OCI-LY1 (cell line): ENCODE measurements around the gene PCDHA1.

Source experiments
- H2AFZ ChIP-seq: fragments of 200-600 bp; sonication (generic), shearing (Covaris generic); 2 replicates; pipeline ENCODE4 v1.6.0; 2014; ENCODE audit warnings: antibody characterized with exemption, mild to moderate bottlenecking, low read length
- H3F3A ChIP-seq: fragments of 200-600 bp; sonication (generic), shearing (Covaris generic); 2 replicates; pipeline ENCODE4 v1.6.0; 2014; ENCODE audit warnings: mild to moderate bottlenecking, antibody characterized with exemption, low read length, moderate library complexity; ENCODE audit not compliant: insufficient read depth
- H3K27ac ChIP-seq: fragments of 200-600 bp; sonication (generic); 2 replicates; pipeline ENCODE4 v1.5.1; 2014; ENCODE audit warnings: low read length, mixed run types, mild to moderate bottlenecking, low read depth; ENCODE audit not compliant: poor library complexity, severe bottlenecking
- H3K27me3 ChIP-seq: fragments of 200-600 bp; sonication (generic); 2 replicates; pipeline ENCODE4 v1.6.0; 2014; ENCODE audit warnings: antibody characterized with exemption, mild to moderate bottlenecking, low read length, moderate library complexity; ENCODE audit not compliant: insufficient read depth
- H3K36me3 ChIP-seq: fragments of 200-600 bp; sonication (generic); 2 replicates; pipeline ENCODE4 v1.6.1; 2014; ENCODE audit warnings: mild to moderate bottlenecking, antibody characterized with exemption, low read length, moderate library complexity, mixed read lengths; ENCODE audit not compliant: insufficient read depth
- H3K4me1 ChIP-seq: fragments of 200-600 bp; sonication (generic); 2 replicates; pipeline ENCODE4 v1.5.1; 2014; ENCODE audit warnings: mild to moderate bottlenecking, low read length, moderate library complexity; ENCODE audit not compliant: insufficient read depth, severe bottlenecking
- H3K4me2 ChIP-seq: fragments of 200-600 bp; sonication (generic), shearing (Covaris generic); 2 replicates; pipeline ENCODE4 v1.6.1; 2014; ENCODE audit warnings: low read length
- H3K4me3 ChIP-seq: fragments of 200-600 bp; sonication (generic); 2 replicates; pipeline ENCODE4 v1.5.1; 2014; ENCODE audit warnings: low read length, low read depth, mild to moderate bottlenecking, mixed read lengths; ENCODE audit not compliant: poor library complexity, severe bottlenecking
- H3K79me2 ChIP-seq: fragments of 200-600 bp; shearing (Covaris generic); 2 replicates; pipeline ENCODE4 v1.6.1; 2016; ENCODE audit warnings: mixed run types, low read length, mixed read lengths; ENCODE audit not compliant: insufficient read depth
- H3K9ac ChIP-seq: fragments of 200-600 bp; sonication (generic), shearing (Covaris generic); 2 replicates; pipeline ENCODE4 v1.6.1; 2014; ENCODE audit warnings: mild to moderate bottlenecking, low read length, mixed read lengths
- H3K9me2 ChIP-seq: fragments of 200-600 bp; sonication (generic), shearing (Covaris generic); 2 replicates; pipeline ENCODE4 v1.6.1; 2014; ENCODE audit warnings: low read depth, mild to moderate bottlenecking, low read length, mixed read lengths
- H3K9me3 ChIP-seq: fragments of 200-600 bp; shearing (Covaris generic); 2 replicates; pipeline ENCODE4 v1.6.1; 2014; ENCODE audit warnings: low read length, mixed read lengths
- H4K20me1 ChIP-seq: fragments of 200-600 bp; sonication (generic), shearing (Covaris generic); 2 replicates; pipeline ENCODE4 v1.6.0; 2016; ENCODE audit warnings: mild to moderate bottlenecking, low read length; ENCODE audit not compliant: insufficient read depth
- EZH2 ChIP-seq: fragments of 200-600 bp; sonication (generic), shearing (Covaris generic); IDR thresholded peaks from 2 replicates; pipeline ENCODE4 v1.8.0; 2017; ENCODE audit warnings: borderline replicate concordance, mixed run types, mild to moderate bottlenecking, antibody characterized with exemption, low read length, moderate library complexity, mixed read lengths
- TF ChIP-seq, protein P1 (sequence below): fragments of 200-600 bp; sonication (generic), shearing (Covaris generic); IDR thresholded peaks from 2 replicates; pipeline ENCODE4 v1.5.1; 2017; ENCODE audit warnings: mild to moderate bottlenecking, antibody characterized with exemption, low read length, moderate library complexity, mixed read lengths

PCDHA1 gene

DNA sequence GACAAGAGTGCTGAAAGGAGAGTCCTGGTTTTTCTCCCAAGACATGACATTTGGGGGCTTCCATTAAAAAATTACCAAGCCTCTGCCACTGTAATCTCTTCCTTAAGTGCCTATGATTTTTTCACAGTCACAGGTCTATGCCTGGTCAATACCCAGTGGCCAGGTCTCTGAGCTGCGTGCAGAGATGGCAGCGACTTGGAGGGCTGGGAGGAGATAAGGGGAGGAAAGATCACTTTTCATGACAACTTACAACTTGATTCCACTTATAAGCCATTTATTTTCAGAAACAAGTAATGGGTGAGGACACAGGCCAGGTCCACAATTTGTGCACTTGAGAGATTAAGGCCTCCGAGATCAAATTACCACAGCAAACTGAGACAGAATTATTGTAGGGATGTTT lies 178.4 kb downstream of the PCDHA1 start:
- no peak overlapping the region for H3K27ac ChIP-seq
- H3K9me3 ChIP-seq = no peaks in the 10 kb centered on the region
- no peak overlapping the region for H3K9ac ChIP-seq
- no peak overlapping the region for H3K4me3 ChIP-seq
- H3K9me2 ChIP-seq = no peaks in the 10 kb centered on the region
- TF ChIP-seq EZH2 = no peak
- TF ChIP-seq, protein P1, sequence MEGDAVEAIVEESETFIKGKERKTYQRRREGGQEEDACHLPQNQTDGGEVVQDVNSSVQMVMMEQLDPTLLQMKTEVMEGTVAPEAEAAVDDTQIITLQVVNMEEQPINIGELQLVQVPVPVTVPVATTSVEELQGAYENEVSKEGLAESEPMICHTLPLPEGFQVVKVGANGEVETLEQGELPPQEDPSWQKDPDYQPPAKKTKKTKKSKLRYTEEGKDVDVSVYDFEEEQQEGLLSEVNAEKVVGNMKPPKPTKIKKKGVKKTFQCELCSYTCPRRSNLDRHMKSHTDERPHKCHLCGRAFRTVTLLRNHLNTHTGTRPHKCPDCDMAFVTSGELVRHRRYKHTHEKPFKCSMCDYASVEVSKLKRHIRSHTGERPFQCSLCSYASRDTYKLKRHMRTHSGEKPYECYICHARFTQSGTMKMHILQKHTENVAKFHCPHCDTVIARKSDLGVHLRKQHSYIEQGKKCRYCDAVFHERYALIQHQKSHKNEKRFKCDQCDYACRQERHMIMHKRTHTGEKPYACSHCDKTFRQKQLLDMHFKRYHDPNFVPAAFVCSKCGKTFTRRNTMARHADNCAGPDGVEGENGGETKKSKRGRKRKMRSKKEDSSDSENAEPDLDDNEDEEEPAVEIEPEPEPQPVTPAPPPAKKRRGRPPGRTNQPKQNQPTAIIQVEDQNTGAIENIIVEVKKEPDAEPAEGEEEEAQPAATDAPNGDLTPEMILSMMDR = no peak
- no peaks in the 10 kb centered on the region for H3K4me1 ChIP-seq
- no peaks in the 10 kb centered on the region for H3K27me3 ChIP-seq
- no peaks in the 10 kb centered on the region for H4K20me1 ChIP-seq
- H3F3A ChIP-seq = no peaks in the 10 kb centered on the region
- H3K79me2 ChIP-seq = no peaks in the 10 kb centered on the region
- H3K36me3 ChIP-seq = no peaks in the 10 kb centered on the region
- no peak overlapping the region for H2AFZ ChIP-seq
- no peak overlapping the region for H3K4me2 ChIP-seq

DNA sequence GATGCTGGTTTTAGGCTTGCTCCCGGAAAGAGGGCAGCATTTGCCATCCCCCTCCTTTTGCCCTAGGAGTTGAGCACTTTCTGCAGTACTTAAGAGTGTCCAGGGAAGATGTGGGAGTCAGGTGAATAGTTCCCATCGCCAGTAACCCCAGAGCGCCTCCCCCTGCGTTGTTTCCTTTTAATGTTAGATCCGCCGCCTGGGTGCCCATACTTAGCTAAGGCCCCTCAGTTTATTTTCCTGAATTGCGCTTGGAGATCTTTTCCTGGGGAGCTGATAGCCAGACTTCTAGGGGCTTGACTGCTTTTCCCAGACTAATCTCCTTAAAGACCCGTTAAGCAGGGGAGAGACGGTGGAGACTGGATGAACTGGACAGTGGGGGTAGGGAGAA lies 180.0 kb downstream of the PCDHA1 start:
- no peaks in the 10 kb centered on the region for H3F3A ChIP-seq
- H3K9me2 ChIP-seq = no peaks in the 10 kb centered on the region
- no peak overlapping the region for H3K9ac ChIP-seq
- no peaks in the 10 kb centered on the region for H3K36me3 ChIP-seq
- H3K4me3 ChIP-seq = no peak overlapping the region
- H3K9me3 ChIP-seq = no peaks in the 10 kb centered on the region
- no peak overlapping the region for H3K27ac ChIP-seq
- no peaks in the 10 kb centered on the region for H3K79me2 ChIP-seq
- no peaks in the 10 kb centered on the region for H4K20me1 ChIP-seq
- TF ChIP-seq EZH2 = no peak
- TF ChIP-seq, protein P1 = no peak
- H3K4me2 ChIP-seq = no peak overlapping the region
- no peaks in the 10 kb centered on the region for H3K27me3 ChIP-seq
- H2AFZ ChIP-seq = no peak overlapping the region
- H3K4me1 ChIP-seq = no peaks in the 10 kb centered on the region

DNA sequence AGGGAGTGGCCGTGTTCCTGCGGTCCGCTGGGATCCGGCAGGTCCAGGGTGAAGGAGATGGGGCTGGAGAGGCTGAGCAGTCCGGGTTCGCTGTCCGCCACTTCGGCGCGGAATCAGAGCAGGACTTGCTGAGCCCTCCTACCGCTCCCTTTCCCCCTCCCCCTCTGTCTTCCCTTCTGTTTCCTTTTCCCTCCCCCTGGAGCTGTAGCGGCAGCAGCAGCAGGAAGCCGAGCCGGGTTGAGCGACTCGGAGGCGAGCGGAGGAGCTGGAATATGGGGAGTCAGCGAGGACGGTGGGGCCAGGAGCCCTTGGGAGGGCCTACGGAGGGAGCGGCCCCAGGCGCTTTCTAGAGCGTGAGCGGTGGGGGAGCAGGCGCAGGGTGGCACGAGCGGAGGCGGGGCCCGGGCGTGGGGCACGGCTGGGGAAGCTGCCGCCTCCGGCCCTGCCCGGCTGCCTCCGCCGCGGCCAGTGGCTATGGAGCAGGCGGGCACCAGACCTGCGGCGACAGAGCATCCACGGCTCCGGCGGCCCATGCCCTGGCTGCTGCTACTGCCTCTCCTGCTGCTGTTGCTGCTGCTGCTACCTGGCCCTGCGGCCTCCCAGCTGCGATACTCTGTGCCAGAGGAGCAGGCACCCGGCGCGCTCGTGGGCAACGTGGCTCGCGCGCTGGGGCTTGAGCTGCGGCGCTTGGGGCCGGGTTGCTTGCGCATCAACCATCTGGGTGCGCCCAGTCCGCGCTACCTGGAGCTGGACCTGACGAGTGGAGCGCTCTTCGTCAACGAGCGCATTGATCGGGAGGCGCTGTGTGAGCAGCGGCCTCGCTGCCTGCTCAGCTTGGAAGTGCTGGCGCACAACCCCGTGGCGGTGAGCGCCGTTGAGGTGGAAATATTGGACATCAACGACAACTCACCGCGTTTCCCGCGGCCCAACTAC lies 180.6 kb downstream of the PCDHA1 start, which contains the start of gene PCDHAC2:
Gene PCDHAC2 (plus strand): TSS at position 184 of the 933 bp plus-strand sequence. CDS start 291 bp downstream, at position 475.
- no peaks in the 10 kb centered on the region for H3K9me2 ChIP-seq
- H3K27me3 ChIP-seq = no peaks in the 10 kb centered on the region
- no peaks in the 10 kb centered on the region for H4K20me1 ChIP-seq
- no peaks in the 10 kb centered on the region for H3K79me2 ChIP-seq
- H3K27ac ChIP-seq = no peak within 1 kb of the TSS
- H2AFZ ChIP-seq = no peak within 1 kb of the TSS
- no peaks in the 10 kb centered on the region for H3K4me1 ChIP-seq
- no peak within 1 kb of the TSS for H3K4me3 ChIP-seq
- H3K4me2 ChIP-seq = no peak within 1 kb of the TSS
- no peaks in the 10 kb centered on the region for H3K36me3 ChIP-seq
- TF ChIP-seq, protein P1 = no peak
- no peak for TF ChIP-seq EZH2
- H3K9me3 ChIP-seq = no peaks in the 10 kb centered on the region
- H3K9ac ChIP-seq = no peak within 1 kb of the TSS
- H3F3A ChIP-seq = no peaks in the 10 kb centered on the region
